HG03575 (cell line): ENCODE results near the gene SH3RF3.

Experiments
- ATAC-seq: cut with Tn5 transposase; IDR thresholded peaks from one replicate; pipeline ENCODE4 v1.9.1; 2021; ENCODE audit not compliant: unreplicated experiment, insufficient number of reproducible peaks, low FRiP score; ENCODE audit errors: extremely low read depth

SH3RF3 gene

DNA sequence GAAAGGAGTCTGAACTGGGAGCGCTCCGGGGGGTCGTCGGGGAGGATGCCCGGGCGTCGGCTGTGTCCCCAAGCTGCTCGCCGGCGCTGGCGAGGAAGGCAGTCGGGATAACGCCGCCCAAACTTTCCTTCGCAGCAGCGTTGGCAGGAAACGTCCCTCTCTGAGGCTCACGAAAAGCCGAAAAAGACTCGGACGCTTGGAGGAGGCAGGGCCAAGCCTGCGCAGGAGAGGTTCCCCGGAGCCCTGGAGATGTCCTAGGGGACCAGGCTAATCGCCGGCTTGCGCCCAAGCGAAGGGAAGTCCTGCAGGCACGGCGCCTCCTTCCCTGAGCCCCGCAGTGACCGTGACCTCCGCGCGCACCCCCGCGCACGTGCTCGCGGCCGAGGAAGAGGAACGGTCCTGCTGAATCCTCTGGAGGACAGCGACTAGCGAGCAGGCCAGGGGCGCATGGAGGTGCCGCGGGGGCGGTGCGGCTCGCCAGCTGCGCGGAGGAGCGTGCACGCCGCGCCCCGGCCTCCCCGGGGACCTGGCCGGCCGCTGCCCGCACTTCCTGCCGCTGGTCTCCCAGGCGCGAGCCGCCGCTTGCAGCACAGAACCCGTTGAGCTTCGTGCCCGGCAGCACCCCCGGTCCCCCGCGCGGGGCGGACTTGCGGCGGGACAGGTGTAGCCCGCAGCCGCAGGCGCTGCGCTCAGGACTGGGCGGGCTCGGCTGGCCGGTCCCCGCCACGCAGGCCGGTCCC, at the start of gene SH3RF3:
Gene SH3RF3 (plus strand): TSS at position 590 of the 740 bp plus-strand sequence.
- no peak for ATAC-seq

DNA sequence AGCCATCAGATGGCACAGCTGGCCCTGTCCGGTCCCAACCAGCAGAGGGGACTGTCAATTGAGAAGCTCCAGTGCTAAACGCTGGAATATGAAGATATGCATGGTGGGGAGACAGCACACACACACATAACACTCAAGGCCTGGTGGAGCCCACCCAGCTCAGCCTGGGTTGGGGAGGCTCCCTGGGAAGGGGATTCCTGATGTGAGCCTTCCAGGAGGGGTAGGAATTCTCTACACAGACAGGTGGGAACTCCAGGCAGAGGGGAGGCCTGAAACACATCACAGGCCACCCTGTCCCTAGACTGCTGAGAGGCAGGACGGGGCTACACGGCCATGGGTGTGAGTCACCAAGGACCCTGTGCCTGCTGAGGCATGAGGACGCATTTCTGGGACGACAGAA, 49.4 kb upstream of the SH3RF3 start:
- ATAC-seq = no peak

- ATAC-seq = no peak
Measured at GRCh38 chr2:109080109-109080508, 48.9 kb upstream of the SH3RF3 start.

- no peak for ATAC-seq
Measured at GRCh38 chr2:109080757-109081156, 48.2 kb upstream of the SH3RF3 start.

- ATAC-seq = no peak
Measured at GRCh38 chr2:109081374-109081773, 47.6 kb upstream of the SH3RF3 start.

GRCh38 chr2:109083771-109084170, 45.2 kb upstream of the SH3RF3 start:
- no peak for ATAC-seq

GRCh38 chr2:109084341-109084740, 44.7 kb upstream of the SH3RF3 start:
- no peak for ATAC-seq

- ATAC-seq = no peak
Measured at GRCh38 chr2:109085912-109086742, 42.9 kb upstream of the SH3RF3 start.

GRCh38 chr2:109086743-109087020, 42.3 kb upstream of the SH3RF3 start:
- ATAC-seq = no peak

GRCh38 chr2:109087055-109087663, 41.8 kb upstream of the SH3RF3 start:
- ATAC-seq = no peak

DNA sequence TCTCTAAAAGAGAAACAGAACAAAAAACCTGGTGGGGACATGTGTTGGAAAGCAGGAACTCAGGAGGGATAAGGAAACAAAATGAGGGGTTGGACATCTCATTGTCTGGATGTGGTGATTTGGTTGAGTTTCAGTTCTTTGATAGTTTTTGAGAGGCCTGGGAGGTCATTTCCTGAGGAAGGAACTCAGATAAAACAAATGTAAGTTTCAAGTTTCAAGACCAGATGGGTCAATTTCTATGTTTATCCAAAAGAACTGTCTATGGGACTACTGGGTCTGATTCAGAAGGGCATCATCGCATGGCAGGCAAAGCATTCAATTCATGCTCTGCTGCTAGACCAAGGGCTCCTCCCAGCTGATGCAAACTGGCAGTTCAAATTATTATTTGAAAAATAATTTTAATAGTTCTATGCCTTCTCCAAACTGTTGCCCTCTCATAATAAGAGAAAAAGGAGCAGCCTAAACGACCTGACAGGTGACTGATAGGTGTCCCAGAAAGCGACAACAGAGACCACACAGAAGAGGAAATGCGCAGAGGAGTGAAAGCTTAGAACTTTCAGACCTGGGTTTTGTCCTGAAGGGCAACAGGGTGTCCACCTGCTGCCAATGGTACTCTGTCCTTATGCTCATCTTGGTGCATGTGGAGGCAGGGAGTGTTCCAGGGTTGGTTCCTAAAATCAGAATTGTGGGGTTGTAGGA, 39.3 kb upstream of the SH3RF3 start:
- no peak for ATAC-seq

GRCh38 chr2:109091526-109091925, 37.5 kb upstream of the SH3RF3 start:
- no peak for ATAC-seq

GRCh38 chr2:109094144-109094543, 34.9 kb upstream of the SH3RF3 start:
- no peak for ATAC-seq

GRCh38 chr2:109098251-109098920, 30.6 kb upstream of the SH3RF3 start:
- no peak for ATAC-seq

GRCh38 chr2:109098921-109099273, 30.1 kb upstream of the SH3RF3 start:
- no peak for ATAC-seq

DNA sequence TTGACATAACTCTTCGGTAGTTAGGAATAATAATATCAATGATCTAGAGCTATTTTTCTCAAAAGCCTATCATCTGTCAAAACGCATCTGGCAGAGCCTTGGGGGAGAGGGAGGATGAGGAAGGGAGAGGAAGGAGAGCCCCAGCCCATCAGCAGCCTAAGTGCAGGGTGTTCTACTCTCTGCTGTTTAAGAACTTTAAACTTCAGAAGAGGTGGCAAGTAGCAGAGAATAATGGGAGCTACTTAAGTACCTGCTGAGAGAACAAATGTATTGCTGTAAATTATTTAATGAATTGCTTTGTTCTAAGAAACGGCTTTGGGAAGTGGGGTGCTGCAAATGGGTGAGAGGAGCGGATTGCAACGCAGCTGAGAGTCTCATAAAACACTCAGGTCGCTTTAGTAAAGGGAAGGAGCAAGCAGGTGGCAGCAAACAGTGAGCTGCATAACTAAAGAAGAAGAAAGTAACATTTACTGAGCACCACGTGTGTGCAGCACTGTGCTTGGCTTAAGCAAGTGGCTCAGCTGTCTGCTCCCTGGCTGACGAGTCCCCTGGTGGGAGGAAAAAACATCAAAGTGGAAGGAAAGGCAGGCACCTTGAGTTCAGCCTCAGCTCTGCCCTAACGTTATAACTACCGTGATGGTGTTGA, 26.3 kb upstream of the SH3RF3 start:
- no peak for ATAC-seq

DNA sequence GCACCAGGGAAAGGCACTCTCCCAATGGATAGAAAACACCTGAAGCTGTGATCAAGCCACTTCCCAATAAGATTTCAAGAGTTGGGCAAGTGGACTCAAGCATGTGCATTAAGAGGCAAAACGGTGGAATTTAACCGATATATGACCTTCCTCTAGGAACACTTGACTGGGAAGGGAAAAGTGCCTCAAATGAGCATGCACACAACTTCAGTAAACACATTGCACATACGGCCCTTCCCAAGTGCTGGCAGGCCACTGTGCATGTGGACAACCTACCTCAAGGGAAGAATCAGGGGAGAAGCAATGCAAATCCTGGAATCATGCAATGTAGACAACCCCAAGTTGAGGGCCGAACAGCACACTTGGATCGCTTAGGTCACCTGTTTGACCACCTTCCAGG, 23.9 kb upstream of the SH3RF3 start:
- no peak for ATAC-seq

GRCh38 chr2:109108740-109109139, 20.3 kb upstream of the SH3RF3 start:
- ATAC-seq = no peak

GRCh38 chr2:109109342-109109741, 19.7 kb upstream of the SH3RF3 start:
- no peak for ATAC-seq
